ENCODE results near the gene SFMBT2. TPM values are rescaled to one million over a fixed set of nuclear protein-coding genes. Genes with fewer than 3 reads are reported as not detected.

The SFMBT2 gene
- polyA plus RNA-seq, 1 donor = 3.5 TPM

- DNase-seq = no peak
- Histone ChIP-seq H3K36me3 (ENCODE audit: control insufficient read depth, insufficient read depth, low read length) (no peaks in the 10 kb centered on the region), H3K4me3 (ENCODE audit: low read length) (no peak overlapping the region), H3K27me3 (ENCODE audit: control insufficient read depth, insufficient read depth, low read length) (no peaks in the 10 kb centered on the region), H3K27ac (ENCODE audit: low read length) (no peak overlapping the region), H3K4me1 (ENCODE audit: control insufficient read depth, insufficient read depth, low read length) (no peaks in the 10 kb centered on the region), H3K9me3 (ENCODE audit: control insufficient read depth, low read depth, low read length) (no peaks in the 10 kb centered on the region)
- WGBS (ENCODE audit: insufficient coverage, low lambda C conversion rate) = 100% methylated on average over 1 of the region's 2 CpGs
Observed at GRCh38 chr10:7209458-7209857, 201.4 kb downstream of the SFMBT2 start.

GRCh38 chr10:7206412-7207100, 204.3 kb downstream of the SFMBT2 start:
- 100% methylated on average over 1 of the region's 6 CpGs for WGBS (ENCODE audit: insufficient coverage, low lambda C conversion rate)
- DNase-seq = no peak
- Histone ChIP-seq H3K36me3 (ENCODE audit: control insufficient read depth, insufficient read depth, low read length) (no peaks in the 10 kb centered on the region), H3K27ac (ENCODE audit: low read length) (no peak overlapping the region), H3K27me3 (ENCODE audit: control insufficient read depth, insufficient read depth, low read length) (no peaks in the 10 kb centered on the region), H3K4me1 (ENCODE audit: control insufficient read depth, insufficient read depth, low read length) (no peaks in the 10 kb centered on the region), H3K9me3 (ENCODE audit: control insufficient read depth, low read depth, low read length) (no peaks in the 10 kb centered on the region), H3K4me3 (ENCODE audit: low read length) (no peak overlapping the region)

- no peak overlapping the region for H3K27ac ChIP-seq (ENCODE audit: low read length)
- no peaks in the 10 kb centered on the region for H3K36me3 ChIP-seq (ENCODE audit: control insufficient read depth, insufficient read depth, low read length)
- 100% methylated on average over 1 of the region's 1 CpG for WGBS (ENCODE audit: insufficient coverage, low lambda C conversion rate)
- no peaks in the 10 kb centered on the region for H3K9me3 ChIP-seq (ENCODE audit: control insufficient read depth, low read depth, low read length)
- no peaks in the 10 kb centered on the region for H3K27me3 ChIP-seq (ENCODE audit: control insufficient read depth, insufficient read depth, low read length)
- H3K4me1 ChIP-seq (ENCODE audit: control insufficient read depth, insufficient read depth, low read length) = no peaks in the 10 kb centered on the region
- DNase-seq = no peak
- H3K4me3 ChIP-seq (ENCODE audit: low read length) = no peak overlapping the region
Observed at GRCh38 chr10:7205656-7206055, 205.2 kb downstream of the SFMBT2 start.

GRCh38 chr10:7202793-7203355, 208.0 kb downstream of the SFMBT2 start:
- H3K36me3 ChIP-seq (ENCODE audit: control insufficient read depth, insufficient read depth, low read length) = no peaks in the 10 kb centered on the region
- no peaks in the 10 kb centered on the region for H3K9me3 ChIP-seq (ENCODE audit: control insufficient read depth, low read depth, low read length)
- H3K27me3 ChIP-seq (ENCODE audit: control insufficient read depth, insufficient read depth, low read length) = no peaks in the 10 kb centered on the region
- no peak overlapping the region for H3K4me3 ChIP-seq (ENCODE audit: low read length)
- DNase-seq = no peak
- no peak overlapping the region for H3K27ac ChIP-seq (ENCODE audit: low read length)
- WGBS (ENCODE audit: insufficient coverage, low lambda C conversion rate) = 62% methylated on average over 4 of the region's 4 CpGs
- H3K4me1 ChIP-seq (ENCODE audit: control insufficient read depth, insufficient read depth, low read length) = no peaks in the 10 kb centered on the region

GRCh38 chr10:7199152-7199760, 211.6 kb downstream of the SFMBT2 start:
- Histone ChIP-seq H3K27me3 (ENCODE audit: control insufficient read depth, insufficient read depth, low read length) (no peaks in the 10 kb centered on the region), H3K4me1 (ENCODE audit: control insufficient read depth, insufficient read depth, low read length) (no peaks in the 10 kb centered on the region), H3K4me3 (ENCODE audit: low read length) (no peak overlapping the region), H3K9me3 (ENCODE audit: control insufficient read depth, low read depth, low read length) (peaks cover 3% of the 10 kb centered on the region), H3K36me3 (ENCODE audit: control insufficient read depth, insufficient read depth, low read length) (peaks cover 3% of the 10 kb centered on the region), H3K27ac (ENCODE audit: low read length) (no peak overlapping the region)
- WGBS (ENCODE audit: insufficient coverage, low lambda C conversion rate) = no CpG with 5 or more reads among the region's 3 CpGs
- no peak for DNase-seq

GRCh38 chr10:7196284-7196683, 214.6 kb downstream of the SFMBT2 start:
- DNase-seq = no peak
- Histone ChIP-seq H3K27ac (ENCODE audit: low read length) (no peak overlapping the region), H3K36me3 (ENCODE audit: control insufficient read depth, insufficient read depth, low read length) (peaks cover 3% of the 10 kb centered on the region), H3K27me3 (ENCODE audit: control insufficient read depth, insufficient read depth, low read length) (no peaks in the 10 kb centered on the region), H3K9me3 (ENCODE audit: control insufficient read depth, low read depth, low read length) (peaks cover 3% of the 10 kb centered on the region), H3K4me1 (ENCODE audit: control insufficient read depth, insufficient read depth, low read length) (no peaks in the 10 kb centered on the region), H3K4me3 (ENCODE audit: low read length) (no peak overlapping the region)
- WGBS (ENCODE audit: insufficient coverage, low lambda C conversion rate) = 69% methylated on average over 2 of the region's 5 CpGs

GRCh38 chr10:7195118-7195517, 215.7 kb downstream of the SFMBT2 start:
- Histone ChIP-seq H3K36me3 (ENCODE audit: control insufficient read depth, insufficient read depth, low read length) (peaks cover 3% of the 10 kb centered on the region), H3K4me3 (ENCODE audit: low read length) (no peak overlapping the region), H3K27ac (ENCODE audit: low read length) (no peak overlapping the region), H3K27me3 (ENCODE audit: control insufficient read depth, insufficient read depth, low read length) (no peaks in the 10 kb centered on the region), H3K9me3 (ENCODE audit: control insufficient read depth, low read depth, low read length) (peaks cover 3% of the 10 kb centered on the region), H3K4me1 (ENCODE audit: control insufficient read depth, insufficient read depth, low read length) (no peaks in the 10 kb centered on the region)
- DNase-seq = no peak
- WGBS (ENCODE audit: insufficient coverage, low lambda C conversion rate) = no CpG with 5 or more reads among the region's 6 CpGs

GRCh38 chr10:7194571-7194970, 216.3 kb downstream of the SFMBT2 start:
- peaks cover 3% of the 10 kb centered on the region for H3K9me3 ChIP-seq (ENCODE audit: control insufficient read depth, low read depth, low read length)
- 88% methylated on average over 4 of the region's 5 CpGs for WGBS (ENCODE audit: insufficient coverage, low lambda C conversion rate)

GRCh38 chr10:7193369-7193768, 217.5 kb downstream of the SFMBT2 start:
- no peaks in the 10 kb centered on the region for H3K27me3 ChIP-seq (ENCODE audit: control insufficient read depth, insufficient read depth, low read length)
- H3K4me3 ChIP-seq (ENCODE audit: low read length) = no peak overlapping the region
- no peaks in the 10 kb centered on the region for H3K4me1 ChIP-seq (ENCODE audit: control insufficient read depth, insufficient read depth, low read length)
- peaks cover 3% of the 10 kb centered on the region for H3K36me3 ChIP-seq (ENCODE audit: control insufficient read depth, insufficient read depth, low read length)
- H3K9me3 ChIP-seq (ENCODE audit: control insufficient read depth, low read depth, low read length) = peaks cover 3% of the 10 kb centered on the region
- H3K27ac ChIP-seq (ENCODE audit: low read length) = no peak overlapping the region
- WGBS (ENCODE audit: insufficient coverage, low lambda C conversion rate) = no CpG with 5 or more reads among the region's 7 CpGs
- DNase-seq = no peak

More at GRCh38 chr10:7194571-7194970, 216.3 kb downstream of the SFMBT2 start:
- Histone ChIP-seq H3K27me3 (ENCODE audit: control insufficient read depth, insufficient read depth, low read length) (no peaks in the 10 kb centered on the region), H3K36me3 (ENCODE audit: control insufficient read depth, insufficient read depth, low read length) (peaks cover 3% of the 10 kb centered on the region), H3K4me3 (ENCODE audit: low read length) (no peak overlapping the region), H3K27ac (ENCODE audit: low read length) (no peak overlapping the region), H3K4me1 (ENCODE audit: control insufficient read depth, insufficient read depth, low read length) (no peaks in the 10 kb centered on the region)
- no peak for DNase-seq

- peaks cover 3% of the 10 kb centered on the region for H3K36me3 ChIP-seq (ENCODE audit: control insufficient read depth, insufficient read depth, low read length)
- H3K27ac ChIP-seq (ENCODE audit: low read length) = no peak overlapping the region
- H3K4me1 ChIP-seq (ENCODE audit: control insufficient read depth, insufficient read depth, low read length) = no peaks in the 10 kb centered on the region
- H3K27me3 ChIP-seq (ENCODE audit: control insufficient read depth, insufficient read depth, low read length) = no peaks in the 10 kb centered on the region
- no CpG with 5 or more reads among the region's 10 CpGs for WGBS (ENCODE audit: insufficient coverage, low lambda C conversion rate)
- no peak overlapping the region for H3K4me3 ChIP-seq (ENCODE audit: low read length)
- H3K9me3 ChIP-seq (ENCODE audit: control insufficient read depth, low read depth, low read length) = peaks cover 3% of the 10 kb centered on the region
- DNase-seq = no peak
Observed at GRCh38 chr10:7192831-7193361, 217.9 kb downstream of the SFMBT2 start.
